Thyroid gland (tissue), 4 donors: ENCODE measurements around the gene ATAD2B. TPM values are rescaled to one million over a fixed set of nuclear protein-coding genes. Genes with fewer than 3 reads are reported as not detected.

Source experiments
- DNase-seq, 2 donors: peaks; one replicate each; pipeline ENCODE4 v3.0.0-alpha.2; 2019
- H3K27ac ChIP-seq, 3 donors: fragments of 200-600 bp; sonication (generic); 1 replicate in 2 of 3; 2 replicates in 1 of 3; pipeline ENCODE4 v1.5.1; 2016 to 2019; ENCODE audit warnings: mild to moderate bottlenecking in 1 of 3, moderate library complexity in 1 of 3
- H3K27me3 ChIP-seq: fragments of 200-600 bp; sonication (generic); one replicate; pipeline ENCODE4 v1.5.1; 2019
- H3K36me3 ChIP-seq, 2 donors: fragments of 200-600 bp; sonication (generic); one replicate each; pipeline ENCODE4 v1.5.1; 2016 to 2019
- H3K4me1 ChIP-seq, 2 donors: fragments of 200-600 bp; sonication (generic); one replicate each; pipeline ENCODE4 v1.5.1; 2017 to 2019
- H3K4me3 ChIP-seq, 3 donors: fragments of 200-600 bp; sonication (generic); replicated peaks in 1 of 3; 1 replicate in 2 of 3; 2 replicates in 1 of 3; pipeline ENCODE4 v1.5.1; 2016; ENCODE audit warnings: mild to moderate bottlenecking in 1 of 3
- H3K9me3 ChIP-seq: fragments of 200-600 bp; sonication (generic); one replicate; pipeline ENCODE4 v1.5.1; 2017
- CTCF ChIP-seq, 6 experiments: fragments of 200-600 bp in 3 of 6; fragments of 450-650 bp in 3 of 6; sonication (generic) in 3 of 6; IDR thresholded peaks; one replicate each; pipeline ENCODE4 v1.5.1; 2016 to 2019; ENCODE audit warnings: antibody characterized with exemption in 6 of 6, mild to moderate bottlenecking in 2 of 6, inconsistent platforms in 1 of 6, moderate library complexity in 1 of 6
- POLR2A ChIP-seq, 2 donors: fragments of 450-650 bp; IDR thresholded peaks; one replicate each; pipeline ENCODE4 v1.6.1; 2017; ENCODE audit warnings: antibody characterized with exemption in 2 of 2, mild to moderate bottlenecking in 2 of 2, moderate library complexity in 1 of 2
- WGBS, 2 donors: methylation state at CpG; one replicate each; pipeline ENCODE4 v1.1.5; 2017; 5-methylcytosine and 5-hydroxymethylcytosine counted together
- intact Hi-C: fragments of 100-400 bp; cut with DNase I; formaldehyde crosslinking; loops from one replicate; pipeline ENCODE4 v1.15.1; 2023
- total RNA-seq, 4 donors: library from RNA; depleted of rRNA; stranded (reverse); fragments of >200 nt; gene quantifications; one replicate each; pipeline ENCODE4 v1.2.3, GENCODE V29; 2016

Gene ATAD2B
- total RNA-seq, 4 donors from 2014 or later, result 32.8 to 49.3 (median 37.3) TPM

- DNase-seq, result no peak
- Histone ChIP-seq H3K9me3 (no peaks in the 10 kb centered on the region), H3K27ac (no peak overlapping the region), H3K4me3 (no peak overlapping the region), H3K36me3 (peaks cover 0 to 6% of the 10 kb centered on the region in 2 donors), H3K27me3 (no peaks in the 10 kb centered on the region), H3K4me1 (no peaks in the 10 kb centered on the region)
- intact Hi-C loops, result no loop called here
- TF ChIP-seq CTCF (IDR thresholded peaks at IDR 0.05) (no peak), POLR2A (IDR thresholded peaks at IDR 0.05) (no peak)
- 96 to 97% methylated on average over 5 of the region's 5 CpGs for WGBS, 2 donors
Measured at GRCh38 chr2:23767876-23768621, 158.9 kb downstream of the ATAD2B start.

DNA sequence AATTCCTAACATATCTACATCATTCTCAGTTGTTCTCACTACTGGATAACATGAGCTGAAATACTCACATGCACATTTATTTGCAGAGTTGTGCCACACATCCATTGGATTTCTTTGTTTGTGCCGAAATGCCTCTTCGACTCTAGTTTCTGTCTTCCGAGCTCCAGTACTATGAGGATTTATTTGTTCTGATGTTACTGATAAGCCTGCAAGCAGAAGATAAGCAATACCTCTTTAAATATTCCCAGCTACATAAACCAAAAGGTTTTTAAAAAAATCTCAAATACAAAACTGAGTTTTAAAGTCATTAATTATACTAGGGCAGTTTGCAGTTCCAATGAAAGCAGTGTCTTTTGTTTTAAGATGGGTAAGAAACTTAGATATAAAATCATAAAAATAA is 164.8 kb downstream of the ATAD2B start:
- Histone ChIP-seq H3K4me3 (no peak overlapping the region), H3K27ac (no peak overlapping the region), H3K27me3 (no peaks in the 10 kb centered on the region), H3K4me1 (no peaks in the 10 kb centered on the region), H3K36me3 (no peaks in the 10 kb centered on the region), H3K9me3 (no peaks in the 10 kb centered on the region)
- WGBS, 2 donors, result 74 to 76% methylated on average over 3 of the region's 3 CpGs
- intact Hi-C loops, result no loop called here
- no peak for DNase-seq
- TF ChIP-seq CTCF (IDR thresholded peaks at IDR 0.05) (no peak), POLR2A (IDR thresholded peaks at IDR 0.05) (no peak)

DNA sequence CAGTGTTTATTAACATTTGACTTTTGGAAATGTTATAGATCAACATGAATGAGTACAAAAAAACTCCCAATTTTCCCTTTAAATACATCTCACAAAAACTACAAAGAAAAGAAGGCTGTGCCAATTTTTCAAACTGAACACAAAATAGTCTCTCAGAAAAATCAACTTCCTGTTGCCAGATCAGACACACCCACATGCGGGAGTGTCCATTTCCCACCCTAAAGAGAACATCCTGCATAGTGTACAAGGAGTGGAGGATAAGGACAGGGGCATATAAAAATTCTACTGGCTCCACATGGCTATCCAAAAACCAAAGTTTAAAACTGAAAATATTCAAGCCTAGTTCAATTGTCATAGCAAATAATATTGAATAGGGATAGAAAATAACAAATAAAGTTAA is 165.3 kb downstream of the ATAD2B start:
- no peak for TF ChIP-seq POLR2A (IDR thresholded peaks at IDR 0.05)
- TF ChIP-seq CTCF (IDR thresholded peaks at IDR 0.05), result no peak
- intact Hi-C loops, result no loop called here
- DNase-seq, result no peak
- Histone ChIP-seq H3K4me3 (no peak overlapping the region), H3K27ac (no peak overlapping the region), H3K27me3 (no peaks in the 10 kb centered on the region), H3K36me3 (no peaks in the 10 kb centered on the region), H3K4me1 (no peaks in the 10 kb centered on the region), H3K9me3 (no peaks in the 10 kb centered on the region)
- WGBS, 2 donors, result 54 to 59% methylated on average over 1 of the region's 1 CpG

GRCh38 chr2:23760736-23761135 is 166.2 kb downstream of the ATAD2B start:
- no peaks in the 10 kb centered on the region for H3K9me3 ChIP-seq
- no peaks in the 10 kb centered on the region for H3K4me1 ChIP-seq
- no peaks in the 10 kb centered on the region for H3K36me3 ChIP-seq
- H3K4me3 ChIP-seq, result no peak overlapping the region
- 66 to 72% methylated on average over 4 of the region's 4 CpGs for WGBS, 2 donors
- DNase-seq, result no peak
- no peak for TF ChIP-seq POLR2A (IDR thresholded peaks at IDR 0.05)
- peak in 3 of 6 experiments; percentile 21 to 25 (median 22) for TF ChIP-seq CTCF (IDR thresholded peaks at IDR 0.05)
- H3K27ac ChIP-seq, result no peak overlapping the region
- intact Hi-C loops, result no loop called here
- no peaks in the 10 kb centered on the region for H3K27me3 ChIP-seq

GRCh38 chr2:23757686-23758433 is 169.1 kb downstream of the ATAD2B start:
- Histone ChIP-seq H3K4me1 (no peaks in the 10 kb centered on the region), H3K27ac (no peak overlapping the region), H3K27me3 (no peaks in the 10 kb centered on the region), H3K36me3 (peaks cover 0 to 5% of the 10 kb centered on the region in 2 donors), H3K4me3 (no peak overlapping the region), H3K9me3 (no peaks in the 10 kb centered on the region)
- no peak for DNase-seq
- WGBS, 2 donors, result 91% methylated on average over 6 of the region's 6 CpGs
- intact Hi-C loops, result no loop called here
- TF ChIP-seq CTCF (IDR thresholded peaks at IDR 0.05), result no peak
- no peak for TF ChIP-seq POLR2A (IDR thresholded peaks at IDR 0.05)
